GM12891 (cell line): ENCODE measurements around the gene H1-8.

Source experiments
- PAX5 ChIP-seq: IDR thresholded peaks from 2 replicates; pipeline ENCODE4 v1.6.1; 2011; ENCODE audit warnings: low read length, moderate library complexity, mild to moderate bottlenecking; ENCODE audit not compliant: insufficient read depth, severe bottlenecking
- POLR2A ChIP-seq: IDR thresholded peaks from 2 replicates; pipeline ENCODE4 v1.6.1; 2011; ENCODE audit warnings: low read depth, low read length, control low read depth
- POLR2AphosphoS5 ChIP-seq: IDR thresholded peaks from 2 replicates; pipeline ENCODE4 v1.6.1; 2011; ENCODE audit warnings: low read depth, low read length, control low read depth
- POU2F2 ChIP-seq: IDR thresholded peaks from 2 replicates; pipeline ENCODE4 v1.6.1; 2011; ENCODE audit warnings: low read depth, mild to moderate bottlenecking, control low read depth, low read length, moderate library complexity
- SPI1 ChIP-seq: IDR thresholded peaks from 2 replicates; pipeline ENCODE4 v1.6.1; 2011; ENCODE audit warnings: low read depth, low read length, control low read depth
- TAF1 ChIP-seq: IDR thresholded peaks from 2 replicates; pipeline ENCODE4 v1.6.1; 2011; ENCODE audit warnings: low read depth, low read length, control low read depth

GRCh38 chr3:129512595-129512994 is 30.4 kb upstream of the H1-8 start:
- TF ChIP-seq TAF1 (no peak), POLR2AphosphoS5 (no peak), POLR2A (no peak), POU2F2 (no peak), PAX5 (no peak), SPI1 (no peak)
